ENCODE data around the gene UGT2A3.
"Not testable (repeated sequence)": the region's sequence is repeated elsewhere in the genome, so short reads cannot be mapped to it uniquely, and the experiment has no call there.

The UGT2A3 gene

DNA sequence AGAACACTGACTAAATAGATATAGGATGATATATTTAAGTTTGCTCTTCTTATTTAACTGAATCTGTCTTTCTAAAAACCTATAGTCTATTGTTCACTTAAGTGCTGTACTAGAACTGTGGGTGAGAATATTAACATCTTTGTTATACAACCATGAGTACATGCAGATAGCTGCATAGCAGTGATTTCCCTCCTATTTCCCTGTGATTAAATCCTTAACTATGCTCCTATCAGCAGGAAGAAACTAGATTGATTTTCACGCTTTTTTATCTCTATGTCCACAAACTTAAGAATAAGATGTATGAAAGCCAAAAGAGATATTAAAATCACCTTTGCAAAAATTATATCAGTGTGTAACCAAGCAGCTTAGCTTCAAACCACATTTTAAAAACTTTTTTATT, 11.3 kb upstream of the UGT2A3 start:
- TF ChIP-seq, protein P1, sequence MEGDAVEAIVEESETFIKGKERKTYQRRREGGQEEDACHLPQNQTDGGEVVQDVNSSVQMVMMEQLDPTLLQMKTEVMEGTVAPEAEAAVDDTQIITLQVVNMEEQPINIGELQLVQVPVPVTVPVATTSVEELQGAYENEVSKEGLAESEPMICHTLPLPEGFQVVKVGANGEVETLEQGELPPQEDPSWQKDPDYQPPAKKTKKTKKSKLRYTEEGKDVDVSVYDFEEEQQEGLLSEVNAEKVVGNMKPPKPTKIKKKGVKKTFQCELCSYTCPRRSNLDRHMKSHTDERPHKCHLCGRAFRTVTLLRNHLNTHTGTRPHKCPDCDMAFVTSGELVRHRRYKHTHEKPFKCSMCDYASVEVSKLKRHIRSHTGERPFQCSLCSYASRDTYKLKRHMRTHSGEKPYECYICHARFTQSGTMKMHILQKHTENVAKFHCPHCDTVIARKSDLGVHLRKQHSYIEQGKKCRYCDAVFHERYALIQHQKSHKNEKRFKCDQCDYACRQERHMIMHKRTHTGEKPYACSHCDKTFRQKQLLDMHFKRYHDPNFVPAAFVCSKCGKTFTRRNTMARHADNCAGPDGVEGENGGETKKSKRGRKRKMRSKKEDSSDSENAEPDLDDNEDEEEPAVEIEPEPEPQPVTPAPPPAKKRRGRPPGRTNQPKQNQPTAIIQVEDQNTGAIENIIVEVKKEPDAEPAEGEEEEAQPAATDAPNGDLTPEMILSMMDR (IDR thresholded peaks at IDR 0.05; ENCODE audit: insufficient read depth, low read depth, low read length, missing control alignments), result no peak
- H3K4me3 ChIP-seq (ENCODE audit: low read depth, low read length), result no peak overlapping the region
- DNase-seq (ENCODE audit: low read depth), result no peak

- DNase-seq (ENCODE audit: low read depth), result peak; percentile 46
- TF ChIP-seq, protein P1 (IDR thresholded peaks at IDR 0.05; ENCODE audit: insufficient read depth, low read depth, low read length, missing control alignments), result no peak
- H3K4me3 ChIP-seq (ENCODE audit: low read depth, low read length), result peak overlapping the region; percentile 42
These were observed 8.9 kb upstream of the UGT2A3 start for GRCh38 chr4:68960294-68961163.

GRCh38 chr4:68959085-68959484, 7.5 kb upstream of the UGT2A3 start:
- not testable (repeated sequence) for DNase-seq (ENCODE audit: low read depth); H3K4me3 ChIP-seq (ENCODE audit: low read depth, low read length)

DNA sequence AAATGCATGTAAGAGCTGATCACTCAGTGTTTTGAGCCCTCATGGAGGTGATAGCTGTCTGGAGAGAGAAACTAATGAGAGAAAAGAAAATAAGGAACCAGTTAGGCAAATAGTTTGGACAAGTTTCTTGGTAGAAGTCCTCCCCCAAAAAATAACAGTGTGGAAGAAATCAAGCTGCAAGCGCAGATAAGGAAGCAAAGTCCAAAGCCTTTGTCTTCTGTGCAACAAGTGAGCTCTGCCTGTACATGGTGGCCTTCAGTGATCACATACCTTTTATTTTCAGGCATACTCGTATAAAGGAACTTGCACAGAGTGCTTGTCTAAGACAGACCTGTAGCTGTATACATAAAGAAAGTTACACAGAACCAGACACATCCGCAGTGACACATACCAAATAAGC, 2.5 kb upstream of the UGT2A3 start:
- TF ChIP-seq, protein P1 (IDR thresholded peaks at IDR 0.05; ENCODE audit: insufficient read depth, low read depth, low read length, missing control alignments), result no peak
- no peak overlapping the region for H3K4me3 ChIP-seq (ENCODE audit: low read depth, low read length)
- no peak for DNase-seq (ENCODE audit: low read depth)

DNA sequence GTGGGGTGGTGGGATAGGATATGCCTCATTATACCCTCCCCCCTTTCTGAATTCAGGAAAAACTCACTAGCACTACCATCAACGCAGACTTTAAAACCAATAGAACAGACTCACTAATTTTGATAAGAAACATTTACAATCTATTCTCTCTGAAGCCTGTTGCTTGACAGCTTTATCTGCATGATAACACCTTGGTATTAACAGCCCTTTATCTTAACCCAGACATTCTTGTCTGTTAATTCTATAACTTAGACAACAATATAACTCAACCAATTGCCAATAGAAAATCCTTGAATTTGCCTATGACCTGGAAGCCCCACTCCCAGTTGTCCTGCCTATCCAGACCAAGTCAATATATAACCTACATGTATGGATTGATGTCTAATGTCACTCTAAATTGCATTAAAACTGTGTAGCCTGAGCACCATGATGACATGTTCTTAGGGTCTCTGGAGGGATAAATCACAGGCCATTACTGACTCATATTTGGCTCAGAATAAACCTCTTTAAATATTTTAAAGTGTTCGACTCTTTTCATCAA, 1.5 kb upstream of the UGT2A3 start:
- H3K4me3 ChIP-seq (ENCODE audit: low read depth, low read length), result no peak overlapping the region
- no peak for DNase-seq (ENCODE audit: low read depth)
- TF ChIP-seq, protein P1 (IDR thresholded peaks at IDR 0.05; ENCODE audit: insufficient read depth, low read depth, low read length, missing control alignments), result no peak

DNA sequence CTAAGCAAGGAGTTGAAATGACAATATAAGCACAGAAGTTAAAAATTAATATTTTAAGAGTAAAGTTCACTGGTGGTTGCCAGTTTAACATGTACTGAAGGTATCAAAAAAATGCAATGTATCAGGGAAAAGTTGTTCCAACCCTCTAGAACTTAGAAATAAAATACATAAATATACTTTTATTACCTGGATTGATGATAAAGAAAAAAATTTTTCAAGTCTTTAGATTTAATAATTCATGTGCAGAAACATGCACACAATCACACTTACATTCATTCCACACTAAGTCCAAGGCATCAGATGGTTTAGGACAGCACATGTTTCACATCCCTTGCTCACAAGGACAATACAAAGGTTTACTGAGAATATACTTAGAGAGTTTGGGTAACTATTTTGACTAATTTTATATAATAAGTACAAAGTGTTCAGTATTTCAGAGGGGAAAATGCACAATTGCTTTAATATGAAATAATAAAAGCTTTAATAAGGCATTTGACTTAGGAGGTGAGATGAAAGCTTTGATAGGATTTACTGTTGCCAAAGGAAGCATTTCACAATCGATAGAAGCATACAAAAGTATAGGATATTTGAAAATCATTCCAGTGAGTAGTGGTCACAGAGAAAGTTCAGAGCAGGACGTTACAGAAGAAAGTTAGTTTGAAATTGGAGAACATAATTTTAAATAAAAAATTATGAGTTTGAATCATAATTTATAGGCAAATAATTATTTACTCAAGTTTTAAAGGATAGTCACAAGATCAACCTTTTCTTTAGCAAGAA, 392 bp upstream of the UGT2A3 start:
- H3K4me3 ChIP-seq (ENCODE audit: low read depth, low read length), result no peak overlapping the region
- no peak for DNase-seq (ENCODE audit: low read depth)
- TF ChIP-seq, protein P1 (IDR thresholded peaks at IDR 0.05; ENCODE audit: insufficient read depth, low read depth, low read length, missing control alignments), result no peak

GRCh38 chr4:68950033-68950432, 1.6 kb downstream of the UGT2A3 start:
- no peak for DNase-seq (ENCODE audit: low read depth)
- TF ChIP-seq, protein P1 (IDR thresholded peaks at IDR 0.05; ENCODE audit: insufficient read depth, low read depth, low read length, missing control alignments), result no peak
- no peak overlapping the region for H3K4me3 ChIP-seq (ENCODE audit: low read depth, low read length)

Data from GM12865 (cell line).